HepG2 (cell line): ENCODE results near the gene ARHGAP21. TPM values are rescaled to one million over a fixed set of nuclear protein-coding genes. Genes with fewer than 3 reads are reported as not detected.
A peak's percentile ranks its signal among the peaks of the same experiment; 100 is the strongest.

Experiments
- FOXA3 ChIP-seq: IDR thresholded peaks from 2 replicates; pipeline ENCODE4 v1.6.1; 2016; ENCODE audit warnings: missing genetic modification reagents, missing compliant biosample characterization
- FOXO1 ChIP-seq: sonication (generic); formaldehyde crosslinking; IDR thresholded peaks from 2 replicates; pipeline ENCODE4 v1.4.0; 2020; ENCODE audit warnings: missing genetic modification reagents
- GATA4 ChIP-seq: sonication (generic); IDR thresholded peaks from 2 replicates; pipeline ENCODE4 v1.6.1; 2016; ENCODE audit warnings: antibody characterized with exemption, low read depth, borderline replicate concordance
- HDAC1 ChIP-seq: sonication (generic); formaldehyde crosslinking; IDR thresholded peaks from 2 replicates; pipeline ENCODE4 v1.5.1; 2020; ENCODE audit warnings: mild to moderate bottlenecking, missing genetic modification reagents
- KMT2B ChIP-seq: IDR thresholded peaks from 2 replicates; pipeline ENCODE4 v1.6.1; 2016; ENCODE audit warnings: missing genetic modification reagents, missing compliant biosample characterization
- MED8 ChIP-seq: sonication (generic); formaldehyde crosslinking; IDR thresholded peaks from 2 replicates; pipeline ENCODE4 v1.8.1; 2023; ENCODE audit warnings: mild to moderate bottlenecking, missing genetic modification reagents; ENCODE audit not compliant: insufficient replicate concordance
- MIER3 ChIP-seq: IDR thresholded peaks from 2 replicates; pipeline ENCODE4 v1.6.1; 2016; ENCODE audit warnings: missing compliant biosample characterization, borderline replicate concordance
- MNT ChIP-seq: fragments of 450-650 bp; IDR thresholded peaks from 2 replicates; pipeline ENCODE4 v1.6.1; 2016
- NCOA5 ChIP-seq: sonication (generic); formaldehyde crosslinking; IDR thresholded peaks from 2 replicates; pipeline ENCODE4 v1.4.0; 2020; ENCODE audit warnings: missing genetic modification reagents
- PAF1 ChIP-seq: IDR thresholded peaks from 2 replicates; pipeline ENCODE4 v1.6.1; 2016; ENCODE audit warnings: missing genetic modification reagents, missing compliant biosample characterization
- RXRA ChIP-seq: sonication (generic); formaldehyde crosslinking; IDR thresholded peaks from 2 replicates; pipeline ENCODE4 v1.5.1; 2020; ENCODE audit warnings: missing genetic modification reagents
- SOX13 ChIP-seq, 3 experiments: fragments of 450-650 bp in 1 of 3; sonication (generic) in 1 of 3; formaldehyde crosslinking in 1 of 3; IDR thresholded peaks in 2 of 3; conservative IDR thresholded peaks in 1 of 3; 2 replicates each; pipeline versions ENCODE4 v1.5.0 to v1.6.1; 2016 to 2020; ENCODE audit warnings: antibody characterized with exemption in 1 of 3, mild to moderate bottlenecking in 1 of 3, missing compliant biosample characterization in 1 of 3, missing genetic modification reagents in 1 of 3, moderate library complexity in 1 of 3
- STAG1 ChIP-seq: sonication (generic); formaldehyde crosslinking; IDR thresholded peaks from 2 replicates; pipeline ENCODE4 v1.4.0; 2020; ENCODE audit warnings: missing genetic modification reagents
- STAT5B ChIP-seq: sonication (generic); formaldehyde crosslinking; IDR thresholded peaks from 2 replicates; pipeline ENCODE4 v1.4.0; 2020; ENCODE audit warnings: missing genetic modification reagents
- U2AF1 ChIP-seq: fragments of 200-400 bp; formaldehyde crosslinking; optimal IDR thresholded peaks from 2 replicates; pipeline ENCODE3; 2017; ENCODE audit warnings: mild to moderate bottlenecking, low read depth, low read length
- U2AF2 ChIP-seq: fragments of 200-400 bp; formaldehyde crosslinking; IDR thresholded peaks from 2 replicates; pipeline ENCODE4 v1.6.1; 2017; ENCODE audit warnings: low read depth, mild to moderate bottlenecking, low read length
- YEATS4 ChIP-seq: sonication (generic); formaldehyde crosslinking; IDR thresholded peaks from 2 replicates; pipeline ENCODE4 v1.4.0; 2020; ENCODE audit warnings: missing genetic modification reagents, borderline replicate concordance
- ZFP37 ChIP-seq: sonication (generic); formaldehyde crosslinking; IDR thresholded peaks from 2 replicates; pipeline ENCODE4 v1.4.0; 2020; ENCODE audit warnings: missing genetic modification reagents, borderline replicate concordance
- ZGPAT ChIP-seq: IDR thresholded peaks from 2 replicates; pipeline ENCODE4 v1.6.1; 2016; ENCODE audit warnings: mild to moderate bottlenecking
- ZNF207 ChIP-seq: fragments of 450-650 bp; IDR thresholded peaks from 2 replicates; pipeline ENCODE4 v1.6.1; 2016; ENCODE audit warnings: antibody characterized with exemption, borderline replicate concordance
- ZNF431 ChIP-seq: sonication (generic); formaldehyde crosslinking; IDR thresholded peaks from 2 replicates; pipeline ENCODE4 v1.9.0; 2022; ENCODE audit warnings: missing genetic modification reagents, low read depth, mild to moderate bottlenecking, borderline replicate concordance
- ZNF503 ChIP-seq: sonication (generic); formaldehyde crosslinking; IDR thresholded peaks from 2 replicates; pipeline ENCODE4 v1.4.0; 2020; ENCODE audit warnings: missing genetic modification reagents
- ZNF556 ChIP-seq: sonication (generic); formaldehyde crosslinking; IDR thresholded peaks from 2 replicates; pipeline ENCODE4 v1.4.0; 2020; ENCODE audit warnings: mild to moderate bottlenecking, missing genetic modification reagents, borderline replicate concordance
- ZNF660 ChIP-seq: sonication (generic); formaldehyde crosslinking; IDR thresholded peaks from 2 replicates; pipeline ENCODE4 v1.5.1; 2020; ENCODE audit warnings: mild to moderate bottlenecking, low read depth, missing genetic modification reagents, borderline replicate concordance
- ZUFSP ChIP-seq: sonication (generic); formaldehyde crosslinking; IDR thresholded peaks from 2 replicates; pipeline ENCODE4 v1.9.0; 2021; ENCODE audit warnings: missing genetic modification reagents, mild to moderate bottlenecking, borderline replicate concordance
- polyA plus RNA-seq, 8 experiments: library from polyadenylated mRNA; depleted of rRNA in 3 of 8; stranded (reverse) in 7 of 8; unstranded in 1 of 8; fragments of >200 nt; fragmentation: Illumina TruSeq in 4 of 8; extraction: Trizol in 4 of 8; gene quantifications; 2 replicates each; pipeline versions ENCODE4 v1.2.1 to v1.2.3, GENCODE V29; 2011 to 2016; ENCODE audit warnings: low read depth in 4 of 8, missing spikeins in 1 of 8, mixed read lengths in 1 of 8; ENCODE audit not compliant: insufficient read depth in 1 of 8
- total RNA-seq, 5 experiments: library from RNA; depleted of rRNA; stranded (reverse); fragments of >200 nt; fragmentation: Illumina TruSeq; extraction: Trizol; gene quantifications; 2 replicates each; pipeline ENCODE4 v1.2.3, GENCODE V29; 2016; ENCODE audit warnings: low read depth in 1 of 5

The ARHGAP21 gene
- total and polyA plus RNA-seq, 2 of the 13 experiments (the other 11 are each of a cell fraction or from before 2014, with no cell fraction given) = 23.9 to 26.6 TPM

DNA sequence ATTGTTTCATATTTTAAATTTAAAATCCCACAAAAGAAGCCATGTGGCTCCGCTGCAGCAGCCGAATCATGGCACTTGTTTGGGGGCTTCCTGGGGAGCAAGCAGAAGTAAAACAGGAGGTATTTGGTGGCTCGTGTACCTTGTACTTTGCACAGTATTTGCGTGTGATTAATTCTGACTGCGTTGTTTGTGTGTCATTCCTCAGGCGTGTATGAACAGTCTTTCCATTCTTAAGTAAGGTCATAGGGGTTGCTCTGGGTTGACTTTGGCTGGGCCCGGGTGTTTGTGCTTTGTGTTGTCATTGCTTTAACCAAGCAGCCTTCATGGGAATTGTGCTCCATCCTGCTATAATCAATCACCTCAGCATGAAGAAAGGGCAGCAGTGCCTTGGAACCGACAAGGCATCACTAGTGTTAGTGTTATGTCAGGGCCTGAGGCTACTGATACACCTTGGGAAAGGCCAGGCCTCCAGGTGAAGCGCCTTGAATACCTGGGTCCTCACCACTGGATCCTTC, 182.4 kb downstream of the ARHGAP21 start (continued):
- TF ChIP-seq RXRA (CRISPR knock-in tag) (peak; percentile 83), ZNF431 (CRISPR knock-in tag) (no peak), ZNF207 (no peak), ZFP37 (CRISPR knock-in tag) (no peak), YEATS4 (0 out of 2 replicates have a peak, but pooled peaks have one; percentile 41), GATA4 (peak; percentile 29; the same call in 1 of the 2 replicates), ZNF556 (CRISPR knock-in tag) (peak; percentile 31; the same call in 1 of the 2 replicates), SOX13 (IDR thresholded peaks at IDR 0.05) (peak; percentile 82), SOX13 (CRISPR knock-in tag; conservative IDR thresholded peaks at IDR 0.05 in 1 of 2, IDR thresholded peaks at IDR 0.05 in 1 of 2) (peak in 1 of 2 experiments; percentile 96; a peak in 2 of 4 replicates), NCOA5 (CRISPR knock-in tag) (no peak), ZNF660 (no peak), STAT5B (CRISPR knock-in tag) (no peak), U2AF2 (no peak), FOXA3 (CRISPR knock-in tag) (peak; percentile 90), ZNF503 (peak; percentile 89), MNT (0 out of 2 replicates have a peak, but pooled peaks have one; percentile 16), ZUFSP (CRISPR knock-in tag) (no peak), U2AF1 (no peak), FOXO1 (CRISPR knock-in tag) (peak; percentile 80; the same call in 1 of the 2 replicates), ZGPAT (peak; percentile 67), MED8 (CRISPR knock-in tag) (no peak), PAF1 (CRISPR knock-in tag) (no peak), MIER3 (CRISPR knock-in tag) (0 out of 2 replicates have a peak, but pooled peaks have one; percentile 48), STAG1 (no peak), KMT2B (CRISPR knock-in tag) (no peak), HDAC1 (CRISPR knock-in tag) (peak; percentile 67; the same call in 1 of the 2 replicates)
